A549 (cell line): ENCODE results near the gene PAIP2. TPM values are rescaled to one million over a fixed set of nuclear protein-coding genes. Genes with fewer than 3 reads are reported as not detected.

Source experiments
- ATAC-seq, 2 experiments: fragments of 200-7000 bp in 1 of 2; fragments of >200 bp in 1 of 2; cut with Nextera tagmentation in 1 of 2; cut with Tn5 transposase in 1 of 2; 3 replicates each; pipeline versions ENCODE4 v1.8.0 to v1.9.1; 2018 to 2020; ENCODE audit warnings: mild to moderate bottlenecking in 1 of 2, moderate library complexity in 1 of 2
- CTCF ChIA-PET: fragments of 300-600 bp; sonication (Branson Sonifier 250); formaldehyde crosslinking; extraction: SDS; loops from one replicate; lab custom pipeline; 2021; ENCODE audit warnings: antibody characterized with exemption, inconsistent platforms; lab: Yijun Ruan, JAX
- POLR2A ChIA-PET: fragments of 350-600 bp; formaldehyde crosslinking; extraction: SDS; loops from one replicate; lab custom pipeline; 2021; ENCODE audit warnings: antibody characterized with exemption, inconsistent platforms; lab: Yijun Ruan, JAX
- DNase-seq, 2 experiments: peaks; one replicate each; pipeline versions ENCODE4 v3.0.0 to v3.0.0-alpha.2; 2011 to 2016; ENCODE audit warnings: low read depth in 1 of 2, low spot score in 1 of 2
- FAIRE-seq: peaks from 2 replicates; lab custom pipeline; 2011; peaks lifted over from hg19 to GRCh38; lab: Jason Lieb, UNC
- H3K27ac ChIP-seq, 2 experiments: fragments of >200 bp; sonication (Bioruptor Twin); formaldehyde crosslinking; 3 replicates each; pipeline ENCODE4 v1.5.1; 2016 to 2017
- H3K4me1 ChIP-seq: fragments of >200 bp; sonication (Bioruptor Twin); formaldehyde crosslinking; 3 replicates; pipeline ENCODE4 v1.6.1; 2016
- H3K4me2 ChIP-seq: fragments of >200 bp; sonication (Bioruptor Twin); formaldehyde crosslinking; 3 replicates; pipeline ENCODE4 v1.6.1; 2016
- H3K4me3 ChIP-seq: fragments of >200 bp; sonication (Bioruptor Twin); formaldehyde crosslinking; 3 replicates; pipeline ENCODE4 v1.5.1; 2016
- H3K9me3 ChIP-seq: fragments of >200 bp; sonication (Bioruptor Twin); formaldehyde crosslinking; 3 replicates; pipeline ENCODE4 v1.6.1; 2016
- CBX8 ChIP-seq: fragments of 200-600 bp; sonication (generic); IDR thresholded peaks from 2 replicates; pipeline ENCODE4 v1.6.1; 2016
- CEBPB ChIP-seq, 2 experiments: fragments of >200 bp in 1 of 2; sonication (Bioruptor Twin) in 1 of 2; formaldehyde crosslinking in 1 of 2; IDR thresholded peaks; 2 replicates each; pipeline ENCODE4 v1.6.1; 2012 to 2016
- CHD2 ChIP-seq: fragments of 150-350 bp; IDR thresholded peaks from 2 replicates; pipeline ENCODE4 v1.6.1; 2014; ENCODE audit warnings: low read length; ENCODE audit not compliant: partially characterized antibody
- CTCF ChIP-seq: fragments of >200 bp; sonication (Bioruptor Twin); formaldehyde crosslinking; IDR thresholded peaks from 3 replicates; pipeline ENCODE4 v1.5.1; 2016
- ELK1 ChIP-seq: fragments of 150-350 bp; IDR thresholded peaks from 2 replicates; pipeline ENCODE4 v1.6.1; 2014; ENCODE audit warnings: low read depth, mild to moderate bottlenecking, low read length
- FOSB ChIP-seq: fragments of 250-450 bp; sonication (Bioruptor Pico); IDR thresholded peaks from 2 replicates; pipeline ENCODE4 v1.5.0; 2020; ENCODE audit warnings: mild to moderate bottlenecking, moderate library complexity
- FOXS1 ChIP-seq: fragments of 250-450 bp; sonication (Bioruptor Pico); IDR thresholded peaks from 2 replicates; pipeline ENCODE4 v1.5.0; 2020; ENCODE audit warnings: mild to moderate bottlenecking, moderate library complexity
- GATA3 ChIP-seq: IDR thresholded peaks from 2 replicates; pipeline ENCODE4 v1.6.1; 2012; ENCODE audit warnings: borderline replicate concordance
- HMGXB4 ChIP-seq: fragments of 250-450 bp; sonication (Bioruptor Pico); IDR thresholded peaks from 2 replicates; pipeline ENCODE4 v1.5.0; 2021; ENCODE audit warnings: mild to moderate bottlenecking, moderate library complexity, borderline replicate concordance
- HOXB5 ChIP-seq: fragments of 250-450 bp; sonication (Bioruptor Pico); IDR thresholded peaks from 2 replicates; pipeline ENCODE4 v1.5.0; 2020; ENCODE audit warnings: mild to moderate bottlenecking, moderate library complexity
- JUN ChIP-seq, 2 experiments: fragments of >200 bp; sonication (Bioruptor Twin); formaldehyde crosslinking; IDR thresholded peaks; 2 replicates in 1 of 2; 3 replicates in 1 of 2; pipeline ENCODE4 v1.6.1; 2016 to 2017
- KDM1A ChIP-seq: fragments of 200-600 bp; sonication (generic); IDR thresholded peaks from 2 replicates; pipeline ENCODE4 v1.6.1; 2016; ENCODE audit warnings: low read depth, mild to moderate bottlenecking
- KDM5A ChIP-seq: fragments of 200-600 bp; sonication (generic); IDR thresholded peaks from 2 replicates; pipeline ENCODE4 v1.6.1; 2016; ENCODE audit warnings: antibody characterized with exemption, mild to moderate bottlenecking
- MAZ ChIP-seq: fragments of 150-350 bp; IDR thresholded peaks from 2 replicates; pipeline ENCODE4 v1.6.1; 2014; ENCODE audit warnings: antibody characterized with exemption, low read depth, low read length, borderline replicate concordance
- NR3C1 ChIP-seq: fragments of >200 bp; sonication (Bioruptor Twin); formaldehyde crosslinking; IDR thresholded peaks from 3 replicates; pipeline ENCODE4 v1.6.1; 2017
- PHF8 ChIP-seq: fragments of 200-600 bp; sonication (generic); IDR thresholded peaks from 2 replicates; pipeline ENCODE4 v1.6.1; 2016; ENCODE audit warnings: low read depth, mild to moderate bottlenecking, antibody characterized with exemption, moderate library complexity, borderline replicate concordance
- POLR2A ChIP-seq: IDR thresholded peaks from 2 replicates; pipeline ENCODE4 v1.6.1; 2012; ENCODE audit warnings: mild to moderate bottlenecking, low read length
- POLR2AphosphoS2 ChIP-seq: conservative IDR thresholded peaks from 2 replicates; pipeline ENCODE4 v1.6.1; 2012; ENCODE audit warnings: low read length, improper control_type of control experiment, inconsistent platforms
- RAD21 ChIP-seq, 2 experiments: fragments of >200 bp in 1 of 2; sonication (Bioruptor Twin) in 1 of 2; formaldehyde crosslinking in 1 of 2; IDR thresholded peaks in 1 of 2; conservative IDR thresholded peaks in 1 of 2; 2 replicates in 1 of 2; 3 replicates in 1 of 2; pipeline ENCODE4 v1.6.1; 2012 to 2018; ENCODE audit warnings: inconsistent platforms in 1 of 2
- RNF2 ChIP-seq: fragments of 200-600 bp; sonication (generic); IDR thresholded peaks from 2 replicates; pipeline ENCODE4 v1.6.1; 2016; ENCODE audit warnings: low read depth, mild to moderate bottlenecking, antibody characterized with exemption, moderate library complexity, borderline replicate concordance
- SMC3 ChIP-seq: fragments of >200 bp; sonication (Bioruptor Twin); formaldehyde crosslinking; IDR thresholded peaks from 3 replicates; pipeline ENCODE4 v1.6.1; 2018; ENCODE audit warnings: inconsistent platforms
- SREBF2 ChIP-seq: fragments of 450-650 bp; IDR thresholded peaks from 2 replicates; pipeline ENCODE4 v1.6.1; 2014; ENCODE audit warnings: mild to moderate bottlenecking, moderate library complexity
- ZFP36 ChIP-seq: fragments of 450-650 bp; IDR thresholded peaks from 2 replicates; pipeline ENCODE4 v1.6.1; 2014; ENCODE audit warnings: borderline replicate concordance; ENCODE audit not compliant: partially characterized antibody
- ZNF302 ChIP-seq: fragments of 250-450 bp; sonication (Bioruptor Pico); IDR thresholded peaks from 2 replicates; pipeline ENCODE4 v1.9.0; 2021; ENCODE audit warnings: inconsistent platforms, mild to moderate bottlenecking, moderate library complexity
- WGBS: methylation state at CpG from one replicate; pipeline ENCODE4 v1.1.6; 2017; ENCODE audit errors: missing lambda C conversion rate; 5-methylcytosine and 5-hydroxymethylcytosine counted together
- polyA plus RNA-seq, 4 experiments: library from polyadenylated mRNA; depleted of rRNA in 3 of 4; stranded (reverse); fragments of >200 nt; fragmentation: RNase III in 1 of 4; extraction: RNeasy Plus Mini Kit Qiagen cat#74134 plus additional on column Dnase treatment in 1 of 4; gene quantifications; 2 replicates in 3 of 4; 3 replicates in 1 of 4; pipeline ENCODE4 v1.2.3, GENCODE V29; 2011 to 2017
- TF ChIP-seq, protein P1 (sequence below): fragments of >200 bp; sonication (Bioruptor Twin); formaldehyde crosslinking; IDR thresholded peaks from 3 replicates; pipeline ENCODE4 v1.6.1; 2016
- TF ChIP-seq, protein P2 (sequence below): IDR thresholded peaks from 2 replicates; pipeline ENCODE4 v1.6.1; 2012; ENCODE audit warnings: low read depth, borderline replicate concordance
- TF ChIP-seq, protein P3 (sequence below): IDR thresholded peaks from 2 replicates; pipeline ENCODE4 v1.6.1; 2012

PAIP2 gene
- polyA plus RNA-seq, 2 of the 4 experiments (the other 2 are of a cell fraction), result 109 to 128 TPM

DNA sequence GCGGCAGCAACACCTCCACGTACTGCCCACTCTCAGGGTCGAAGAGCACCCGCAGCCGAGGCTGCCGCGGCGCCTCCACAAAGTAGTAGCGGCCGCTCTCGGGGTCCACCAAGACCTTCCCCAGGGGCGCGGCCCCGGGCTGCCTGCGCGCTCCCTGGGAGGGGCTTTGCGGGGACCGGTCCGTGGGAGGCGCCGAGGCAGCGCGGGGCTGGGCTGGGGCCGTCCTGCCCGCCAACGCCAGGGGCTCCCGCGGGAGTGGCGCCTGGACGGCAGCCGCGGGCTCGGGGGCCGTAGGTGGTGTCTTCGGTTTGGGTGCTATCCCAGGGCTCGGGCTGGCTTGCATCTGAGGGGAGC, 50.6 kb downstream of the PAIP2 start:
- Histone ChIP-seq H3K9me3 (no peaks in the 10 kb centered on the region), H3K4me1 (peaks cover 48% of the 10 kb centered on the region), H3K4me3 (peak overlapping the region; percentile 85), H3K4me2 (peak overlapping the region; percentile 93), H3K27ac (peak overlapping the region; percentile 89 to 92)
- ATAC-seq (peak; percentile 55 to 73; a peak in 5 of 6 replicates), DNase-seq (peak in 1 of 2 experiments; percentile 32), FAIRE-seq (no peak)
- TF ChIP-seq PHF8, result peak; percentile 47; the same call in 1 of the 2 replicates
- TF ChIP-seq POLR2AphosphoS2, result 0 out of 2 replicates have a peak, but pooled peaks have one; percentile 48
- TF ChIP-seq, protein P1, sequence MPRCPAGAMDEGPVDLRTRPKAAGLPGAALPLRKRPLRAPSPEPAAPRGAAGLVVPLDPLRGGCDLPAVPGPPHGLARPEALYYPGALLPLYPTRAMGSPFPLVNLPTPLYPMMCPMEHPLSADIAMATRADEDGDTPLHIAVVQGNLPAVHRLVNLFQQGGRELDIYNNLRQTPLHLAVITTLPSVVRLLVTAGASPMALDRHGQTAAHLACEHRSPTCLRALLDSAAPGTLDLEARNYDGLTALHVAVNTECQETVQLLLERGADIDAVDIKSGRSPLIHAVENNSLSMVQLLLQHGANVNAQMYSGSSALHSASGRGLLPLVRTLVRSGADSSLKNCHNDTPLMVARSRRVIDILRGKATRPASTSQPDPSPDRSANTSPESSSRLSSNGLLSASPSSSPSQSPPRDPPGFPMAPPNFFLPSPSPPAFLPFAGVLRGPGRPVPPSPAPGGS, result 0 out of 3 replicates have a peak, but pooled peaks have one; percentile 24
- TF ChIP-seq FOXS1 (CRISPR knock-in tag), result no peak
- TF ChIP-seq RNF2, result no peak
- TF ChIP-seq JUN (IDR thresholded peaks at IDR 0.05), result peak; percentile 50 to 55; a peak in 3 of 5 replicates
- TF ChIP-seq HOXB5 (CRISPR knock-in tag), result no peak
- CTCF ChIA-PET, result interaction anchor here (0.7 to 2.4 kb wide), 12 partner anchors 10 to 739 kb away, joined by 3 to 16 read pairs (median 4); partner anchors contain the start of genes MATR3 and PAIP2
- POLR2A ChIA-PET, result interaction anchor here (0.6 to 3.1 kb wide), 6 partner anchors 9 to 50 kb away, joined by 3 to 18 read pairs (median 3); partner anchors contain the start of genes PAIP2 and SLC23A1
- 3% methylated on average over 11 of the region's 36 CpGs for WGBS

DNA sequence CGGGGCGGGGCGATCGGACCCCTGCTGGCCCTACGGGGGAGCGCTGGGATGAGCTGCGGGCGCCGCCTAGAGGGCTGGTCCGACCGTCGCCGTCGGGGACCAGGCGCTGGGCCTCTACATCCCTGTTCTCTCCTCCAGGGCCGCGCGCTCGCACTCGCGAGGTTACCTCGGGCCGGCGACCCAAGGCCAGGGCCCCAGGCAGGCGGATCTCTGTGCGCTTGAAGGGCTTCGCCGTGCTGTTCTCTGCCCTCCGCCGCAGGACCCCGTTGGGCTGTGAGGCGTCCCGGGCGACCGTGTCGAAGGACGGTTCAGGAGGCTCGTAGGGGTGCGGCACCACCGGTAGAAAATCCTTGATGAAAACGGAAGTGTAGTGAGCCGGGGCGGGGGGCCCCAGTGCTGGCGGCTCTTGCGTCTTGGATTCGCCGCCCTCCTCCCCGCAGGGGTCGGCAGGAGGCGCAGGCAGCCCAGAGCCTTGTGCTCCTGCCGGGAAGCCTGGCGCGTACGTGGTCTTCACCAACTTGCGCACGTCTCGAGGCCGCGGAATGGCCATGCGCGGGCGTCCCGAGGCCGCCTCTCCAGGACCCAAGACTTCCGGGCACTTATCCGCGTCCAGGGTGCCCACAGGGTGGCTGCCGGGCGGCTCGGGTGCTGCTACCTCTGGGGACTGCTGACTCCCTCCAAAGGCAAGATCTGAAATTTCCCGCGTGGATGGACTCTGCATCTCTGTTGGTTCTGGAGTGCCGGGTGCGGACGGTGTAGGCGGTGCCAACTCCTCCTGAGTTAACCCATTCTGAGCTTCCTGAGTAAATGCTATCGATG, 51.2 kb downstream of the PAIP2 start:
- peak overlapping the region; percentile 85 for H3K4me3 ChIP-seq
- POLR2A ChIA-PET, result interaction anchor here (0.5 to 3.1 kb wide), 7 partner anchors 9 to 99 kb away, joined by 3 to 18 read pairs (median 3); partner anchors contain the start of genes PAIP2 and SLC23A1
- peak; percentile 86 for TF ChIP-seq SMC3
- TF ChIP-seq CBX8, result no peak
- TF ChIP-seq CHD2, result peak; percentile 64
- TF ChIP-seq PHF8, result no peak
- TF ChIP-seq JUN (IDR thresholded peaks at IDR 0.05), result peak in 1 of 2 experiments; percentile 28; a peak in 2 of 5 replicates
- TF ChIP-seq CTCF, result peak; percentile 86
- TF ChIP-seq GATA3, result no peak
- TF ChIP-seq ELK1, result no peak
- peak; percentile 87 to 96 for TF ChIP-seq RAD21 (conservative IDR thresholded peaks at IDR 0.05 in 1 of 2, IDR thresholded peaks at IDR 0.05 in 1 of 2)
- TF ChIP-seq, protein P2, sequence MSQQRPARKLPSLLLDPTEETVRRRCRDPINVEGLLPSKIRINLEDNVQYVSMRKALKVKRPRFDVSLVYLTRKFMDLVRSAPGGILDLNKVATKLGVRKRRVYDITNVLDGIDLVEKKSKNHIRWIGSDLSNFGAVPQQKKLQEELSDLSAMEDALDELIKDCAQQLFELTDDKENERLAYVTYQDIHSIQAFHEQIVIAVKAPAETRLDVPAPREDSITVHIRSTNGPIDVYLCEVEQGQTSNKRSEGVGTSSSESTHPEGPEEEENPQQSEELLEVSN, result peak; percentile 61; the same call in 1 of the 2 replicates
- no peak for TF ChIP-seq ZFP36
- 0 out of 2 replicates have a peak, but pooled peaks have one; percentile 5 for TF ChIP-seq POLR2AphosphoS2
- TF ChIP-seq RNF2, result no peak
- no peak for TF ChIP-seq ZNF302
- TF ChIP-seq, protein P3, sequence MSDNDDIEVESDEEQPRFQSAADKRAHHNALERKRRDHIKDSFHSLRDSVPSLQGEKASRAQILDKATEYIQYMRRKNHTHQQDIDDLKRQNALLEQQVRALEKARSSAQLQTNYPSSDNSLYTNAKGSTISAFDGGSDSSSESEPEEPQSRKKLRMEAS, result peak; percentile 46; the same call in 1 of the 2 replicates
- TF ChIP-seq CEBPB (IDR thresholded peaks at IDR 0.05), result no peak
- TF ChIP-seq NR3C1, result no peak
- TF ChIP-seq SREBF2, result no peak
- no peak for TF ChIP-seq KDM1A
- no peak for TF ChIP-seq HOXB5 (CRISPR knock-in tag)
- no peak for TF ChIP-seq POLR2A
- TF ChIP-seq FOSB (CRISPR knock-in tag), result no peak
- TF ChIP-seq MAZ, result 0 out of 2 replicates have a peak, but pooled peaks have one; percentile 62
- no peak for TF ChIP-seq HMGXB4 (CRISPR knock-in tag)
- no peak for TF ChIP-seq KDM5A

More for the DNA sequence above, 51.2 kb downstream of the PAIP2 start:
- DNase-seq (peak; percentile 85 to 92), FAIRE-seq (no peak), ATAC-seq (peak; percentile 75 to 89)
- 56% methylated on average over 37 of the region's 77 CpGs for WGBS
- Histone ChIP-seq H3K4me2 (peak overlapping the region; percentile 93), H3K4me1 (peaks cover 44% of the 10 kb centered on the region), H3K9me3 (no peaks in the 10 kb centered on the region), H3K27ac (peak overlapping the region; percentile 89 to 92)
- CTCF ChIA-PET, result interaction anchor here (0.6 to 2.4 kb wide), 12 partner anchors 9 to 568 kb away, joined by 3 to 16 read pairs (median 4); partner anchors contain the start of genes MATR3 and PAIP2
